Measurements from ENCODE around the gene QPCTL.
"Not testable (repeated sequence)": the region's sequence is repeated elsewhere in the genome, so short reads cannot be mapped to it uniquely, and the experiment has no call there.

Gene QPCTL

GRCh38 chr19:45716359-45717130 is 24.1 kb downstream of the QPCTL start:
- H3K27me3 ChIP-seq = no peaks in the 10 kb centered on the region
- peaks cover 18% of the 10 kb centered on the region for H3K36me3 ChIP-seq
- peaks cover 22 to 32% of the 10 kb centered on the region in 2 experiments for H3K4me1 ChIP-seq (ENCODE audit: control insufficient read depth in 1 of 2, insufficient read depth in 1 of 2, low read depth in 1 of 2, low read length in 1 of 2)
- no peak for TF ChIP-seq CTCF (IDR thresholded peaks at IDR 0.05)
- peak overlapping the region; percentile 97 for H3K27ac ChIP-seq
- H3K9me3 ChIP-seq = no peaks in the 10 kb centered on the region
- H3K4me3 ChIP-seq (ENCODE audit: low read depth in 1 of 2, low read length in 1 of 2) = peak overlapping the region; percentile 74 to 83

- H3K27me3 ChIP-seq = no peaks in the 10 kb centered on the region
- TF ChIP-seq CTCF (IDR thresholded peaks at IDR 0.05) = peak; percentile 76
- H3K9me3 ChIP-seq = no peaks in the 10 kb centered on the region
- peak overlapping the region; percentile 97 for H3K27ac ChIP-seq
- peaks cover 16% of the 10 kb centered on the region for H3K36me3 ChIP-seq
- H3K4me3 ChIP-seq (ENCODE audit: low read depth in 1 of 2, low read length in 1 of 2) = peak overlapping the region; percentile 74 to 83
- peaks cover 26 to 32% of the 10 kb centered on the region in 2 experiments for H3K4me1 ChIP-seq (ENCODE audit: control insufficient read depth in 1 of 2, insufficient read depth in 1 of 2, low read depth in 1 of 2, low read length in 1 of 2)
Measured at GRCh38 chr19:45717131-45717982, 24.9 kb downstream of the QPCTL start.

- Histone ChIP-seq H3K27me3 (no peaks in the 10 kb centered on the region), H3K9me3 (no peaks in the 10 kb centered on the region), H3K27ac (peak overlapping the region; percentile 97), H3K36me3 (peaks cover 13% of the 10 kb centered on the region), H3K4me3 (ENCODE audit: low read depth in 1 of 2, low read length in 1 of 2) (peak overlapping the region; percentile 74 to 83), H3K4me1 (ENCODE audit: control insufficient read depth in 1 of 2, insufficient read depth in 1 of 2, low read depth in 1 of 2, low read length in 1 of 2) (peaks cover 26 to 32% of the 10 kb centered on the region in 2 experiments)
- TF ChIP-seq CTCF (IDR thresholded peaks at IDR 0.05) = no peak
Measured at GRCh38 chr19:45717983-45718650, 25.7 kb downstream of the QPCTL start.

GRCh38 chr19:45720065-45720464 is 27.6 kb downstream of the QPCTL start:
- H3K4me3 ChIP-seq (ENCODE audit: low read depth in 1 of 2, low read length in 1 of 2); H3K9me3 ChIP-seq; H3K27me3 ChIP-seq: not testable (repeated sequence)
- Histone ChIP-seq H3K36me3 (peaks cover 16% of the 10 kb centered on the region), H3K4me1 (ENCODE audit: control insufficient read depth in 1 of 2, insufficient read depth in 1 of 2, low read depth in 1 of 2, low read length in 1 of 2) (peaks cover 26 to 32% of the 10 kb centered on the region in 2 experiments), H3K27ac (peak overlapping the region; percentile 62)

- H3K4me3 ChIP-seq (ENCODE audit: low read depth in 1 of 2, low read length in 1 of 2); H3K9me3 ChIP-seq; H3K27me3 ChIP-seq; H3K27ac ChIP-seq: not testable (repeated sequence)
- Histone ChIP-seq H3K4me1 (ENCODE audit: control insufficient read depth in 1 of 2, insufficient read depth in 1 of 2, low read depth in 1 of 2, low read length in 1 of 2) (peaks cover 16 to 18% of the 10 kb centered on the region in 2 experiments), H3K36me3 (peaks cover 10% of the 10 kb centered on the region)
Measured at GRCh38 chr19:45728683-45729082, 36.2 kb downstream of the QPCTL start.

GRCh38 chr19:45729800-45730290 is 37.4 kb downstream of the QPCTL start:
- Histone ChIP-seq H3K36me3 (peaks cover 10% of the 10 kb centered on the region), H3K9me3 (no peaks in the 10 kb centered on the region), H3K4me1 (ENCODE audit: control insufficient read depth in 1 of 2, insufficient read depth in 1 of 2, low read depth in 1 of 2, low read length in 1 of 2) (peaks cover 16 to 18% of the 10 kb centered on the region in 2 experiments), H3K27ac (peak overlapping the region; percentile 68), H3K27me3 (no peaks in the 10 kb centered on the region), H3K4me3 (ENCODE audit: low read depth in 1 of 2, low read length in 1 of 2) (peak overlapping the region; percentile 67 to 88)
- TF ChIP-seq CTCF (IDR thresholded peaks at IDR 0.05) = no peak

Data from neutrophil (primary cell).